Loucy (cell line): ENCODE results near the gene GMIP.
"Not testable (repeated sequence)": the region's sequence is repeated elsewhere in the genome, so short reads cannot be mapped to it uniquely, and the experiment has no call there.

Source experiments
- H2AFZ ChIP-seq: fragments of 200-600 bp; sonication (generic); 2 replicates; pipeline ENCODE4 v1.6.0; 2016; ENCODE audit warnings: antibody characterized with exemption, mild to moderate bottlenecking, low read length, moderate library complexity
- H3F3A ChIP-seq: fragments of 200-600 bp; 2 replicates; pipeline ENCODE4 v1.6.0; 2016; ENCODE audit warnings: antibody characterized with exemption, low read depth, mild to moderate bottlenecking
- H3K27me3 ChIP-seq: fragments of 200-600 bp; sonication (generic); 2 replicates; pipeline ENCODE4 v1.6.1; 2014; ENCODE audit warnings: low read length, mild to moderate bottlenecking; ENCODE audit not compliant: insufficient read depth, poor library complexity, severe bottlenecking
- H3K36me3 ChIP-seq: fragments of 200-600 bp; sonication (generic); 2 replicates; pipeline ENCODE4 v1.6.1; 2016; ENCODE audit warnings: low read length; ENCODE audit not compliant: insufficient read depth
- H3K4me1 ChIP-seq: fragments of 200-600 bp; sonication (generic); 2 replicates; pipeline ENCODE4 v1.5.1; 2014; ENCODE audit warnings: low read length, mild to moderate bottlenecking; ENCODE audit not compliant: insufficient read depth, poor library complexity, severe bottlenecking
- H3K4me2 ChIP-seq: fragments of 200-600 bp; sonication (generic); 2 replicates; pipeline ENCODE4 v1.6.0; 2014; ENCODE audit warnings: antibody characterized with exemption, low read length, low read depth, mild to moderate bottlenecking; ENCODE audit not compliant: poor library complexity, severe bottlenecking
- H3K4me3 ChIP-seq: fragments of 200-600 bp; sonication (generic); 2 replicates; pipeline ENCODE4 v1.5.1; 2014; ENCODE audit warnings: low read length, mild to moderate bottlenecking, mixed read lengths; ENCODE audit not compliant: poor library complexity, severe bottlenecking
- H3K79me2 ChIP-seq: fragments of 200-600 bp; sonication (generic); 2 replicates; pipeline ENCODE4 v1.6.1; 2014; ENCODE audit warnings: low read length; ENCODE audit not compliant: insufficient read depth
- H3K9ac ChIP-seq: fragments of 200-600 bp; sonication (generic); 2 replicates; pipeline ENCODE4 v1.6.0; 2014; ENCODE audit warnings: mild to moderate bottlenecking, low read depth, low read length, moderate library complexity; ENCODE audit not compliant: poor library complexity, severe bottlenecking
- H3K9me2 ChIP-seq: fragments of 200-600 bp; sonication (generic); replicated peaks from 2 replicates; pipeline ENCODE4 v1.6.1; 2016; ENCODE audit warnings: low read depth, low read length, mixed read lengths
- H3K9me3 ChIP-seq: fragments of 200-600 bp; sonication (generic); 2 replicates; pipeline ENCODE4 v1.6.1; 2014; ENCODE audit warnings: mild to moderate bottlenecking, antibody characterized with exemption, low read length, low read depth; ENCODE audit not compliant: insufficient read depth
- H4K20me1 ChIP-seq: fragments of 200-600 bp; sonication (generic); 2 replicates; pipeline ENCODE4 v1.6.0; 2014; ENCODE audit warnings: antibody characterized with exemption, low read length, mild to moderate bottlenecking; ENCODE audit not compliant: insufficient read depth, poor library complexity, severe bottlenecking
- CTCF ChIP-seq: fragments of 200-600 bp; sonication (generic); conservative IDR thresholded peaks from 2 replicates; pipeline ENCODE4 v1.5.1; 2014; ENCODE audit warnings: mild to moderate bottlenecking, antibody characterized with exemption, low read length
- EZH2phosphoT487 ChIP-seq: fragments of 200-600 bp; IDR thresholded peaks from 2 replicates; pipeline ENCODE4 v1.6.1; 2018; ENCODE audit warnings: antibody characterized with exemption, mild to moderate bottlenecking, moderate library complexity, borderline replicate concordance

Gene GMIP

DNA sequence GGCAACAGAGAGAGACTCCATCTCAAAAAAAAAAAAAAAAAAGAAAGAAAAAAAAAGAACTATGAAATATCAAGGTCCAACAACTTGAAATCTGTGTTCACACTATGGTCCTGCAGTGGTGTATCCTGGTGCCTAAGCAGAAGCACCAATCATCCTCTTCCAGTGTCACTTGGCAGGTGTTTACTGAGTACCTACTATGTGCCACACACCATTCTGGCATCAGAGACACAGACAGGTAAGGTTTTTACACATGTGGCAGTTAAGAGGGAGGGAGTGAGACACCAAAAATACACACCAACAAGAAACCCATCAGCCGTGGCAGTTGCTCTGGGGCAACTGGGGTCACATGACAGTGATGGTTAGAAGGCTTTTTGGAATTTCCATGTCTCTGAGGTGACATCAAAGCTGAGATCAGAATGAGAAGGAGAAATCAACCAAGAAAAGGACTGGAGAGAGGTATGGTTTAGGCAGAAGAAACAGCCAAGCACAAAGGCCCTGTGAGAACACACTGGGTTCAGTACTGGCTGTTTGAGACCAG lies 42.6 kb downstream of the GMIP start:
- Histone ChIP-seq H3K4me1 (peaks cover 3% of the 10 kb centered on the region), H3K27me3 (no peaks in the 10 kb centered on the region), H4K20me1 (no peaks in the 10 kb centered on the region)

GRCh38 chr19:19598728-19599451 lies 44.6 kb downstream of the GMIP start:
- H3K79me2 ChIP-seq, H3K4me1 ChIP-seq, H3K4me2 ChIP-seq, H3F3A ChIP-seq, H3K4me3 ChIP-seq, H3K9me3 ChIP-seq, H3K36me3 ChIP-seq, H2AFZ ChIP-seq, H3K27me3 ChIP-seq, H3K9me2 ChIP-seq, H3K9ac ChIP-seq, H4K20me1 ChIP-seq: not testable (repeated sequence)

More for the DNA sequence above, 42.6 kb downstream of the GMIP start:
- Histone ChIP-seq H3K9ac (no peak overlapping the region), H3K4me2 (no peak overlapping the region), H3F3A (no peaks in the 10 kb centered on the region), H3K79me2 (no peaks in the 10 kb centered on the region), H3K9me3 (no peaks in the 10 kb centered on the region), H3K4me3 (no peak overlapping the region), H3K9me2 (no peaks in the 10 kb centered on the region), H2AFZ (no peak overlapping the region), H3K36me3 (no peaks in the 10 kb centered on the region)
- TF ChIP-seq CTCF (no peak), EZH2phosphoT487 (no peak)

DNA sequence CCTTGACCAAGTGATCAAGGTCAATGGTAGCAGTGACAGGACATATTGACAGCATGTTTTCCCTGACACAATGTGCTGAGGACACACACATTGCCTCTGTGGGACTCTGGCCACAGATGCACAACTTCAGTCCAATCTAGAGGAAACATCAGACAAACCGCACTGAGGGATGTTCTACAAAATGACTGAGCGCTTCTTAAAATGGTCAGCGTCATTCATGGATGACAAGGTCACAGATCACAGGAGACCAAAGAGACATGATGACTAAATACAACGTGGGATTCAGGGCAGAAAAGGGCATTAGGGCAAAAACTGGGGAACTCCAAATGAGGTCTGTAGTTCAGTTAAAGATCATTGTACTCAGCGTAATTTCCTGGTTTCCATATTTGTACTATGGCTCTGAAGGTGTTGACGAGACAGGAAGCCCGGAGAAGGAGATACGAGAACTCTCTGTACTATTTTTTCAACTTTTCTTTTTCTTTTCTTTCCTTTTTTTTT lies 45.6 kb downstream of the GMIP start:
- H3K27me3 ChIP-seq: no peaks in the 10 kb centered on the region
- H3K4me2 ChIP-seq: no peak overlapping the region
- no peaks in the 10 kb centered on the region for H3K9me3 ChIP-seq
- H3K9me2 ChIP-seq: no peaks in the 10 kb centered on the region
- H2AFZ ChIP-seq: no peak overlapping the region
- H4K20me1 ChIP-seq: no peaks in the 10 kb centered on the region
- no peak overlapping the region for H3K4me3 ChIP-seq
- no peaks in the 10 kb centered on the region for H3K4me1 ChIP-seq
- H3K36me3 ChIP-seq: no peaks in the 10 kb centered on the region
- TF ChIP-seq EZH2phosphoT487: no peak
- TF ChIP-seq CTCF: no peak
- H3F3A ChIP-seq: no peaks in the 10 kb centered on the region
- no peaks in the 10 kb centered on the region for H3K79me2 ChIP-seq
- no peak overlapping the region for H3K9ac ChIP-seq
